Astrocyte of the spinal cord (primary cell): ENCODE data around the gene RNF38.

Source experiments
- DNase-seq: peaks from one replicate; pipeline ENCODE4 v3.0.0; 2011; ENCODE audit warnings: low read depth, low spot score
- H3K4me3 ChIP-seq: 2 replicates; pipeline ENCODE4 v1.5.1; 2011; ENCODE audit warnings: low read depth, mild to moderate bottlenecking, low read length, moderate library complexity
- CTCF ChIP-seq: IDR thresholded peaks from 2 replicates; pipeline ENCODE4 v1.5.1; 2012; ENCODE audit warnings: low read depth, mild to moderate bottlenecking, low read length, inconsistent platforms
- in situ Hi-C: cut with HindIII; loops from 2 replicates; pipeline ENCODE4 v1.10.0; 2017; ENCODE audit warnings: low sequenced_read_pairs

RNF38 gene

GRCh38 chr9:36289836-36290435 is 110.1 kb downstream of the RNF38 start:
- no peak overlapping the region for H3K4me3 ChIP-seq
- in situ Hi-C loops: no loop called here
- no peak for DNase-seq
- no peak for TF ChIP-seq CTCF

- TF ChIP-seq CTCF: no peak
- DNase-seq: no peak
- no peak overlapping the region for H3K4me3 ChIP-seq
- in situ Hi-C loops: no loop called here
Measured at GRCh38 chr9:36288070-36288469, 112.0 kb downstream of the RNF38 start.
